NCI-H524 (cell line): ENCODE measurements around the gene FTH1.
A peak's percentile ranks its signal among the peaks of the same experiment; 100 is the strongest.
"Not testable (repeated sequence)": the region's sequence is repeated elsewhere in the genome, so short reads cannot be mapped to it uniquely, and the experiment has no call there.

Experiments used
- DNase-seq, 2 experiments: peaks; one replicate each; lab custom pipeline; 2025; lab: John Stamatoyannopoulos, UW

The FTH1 gene

DNA sequence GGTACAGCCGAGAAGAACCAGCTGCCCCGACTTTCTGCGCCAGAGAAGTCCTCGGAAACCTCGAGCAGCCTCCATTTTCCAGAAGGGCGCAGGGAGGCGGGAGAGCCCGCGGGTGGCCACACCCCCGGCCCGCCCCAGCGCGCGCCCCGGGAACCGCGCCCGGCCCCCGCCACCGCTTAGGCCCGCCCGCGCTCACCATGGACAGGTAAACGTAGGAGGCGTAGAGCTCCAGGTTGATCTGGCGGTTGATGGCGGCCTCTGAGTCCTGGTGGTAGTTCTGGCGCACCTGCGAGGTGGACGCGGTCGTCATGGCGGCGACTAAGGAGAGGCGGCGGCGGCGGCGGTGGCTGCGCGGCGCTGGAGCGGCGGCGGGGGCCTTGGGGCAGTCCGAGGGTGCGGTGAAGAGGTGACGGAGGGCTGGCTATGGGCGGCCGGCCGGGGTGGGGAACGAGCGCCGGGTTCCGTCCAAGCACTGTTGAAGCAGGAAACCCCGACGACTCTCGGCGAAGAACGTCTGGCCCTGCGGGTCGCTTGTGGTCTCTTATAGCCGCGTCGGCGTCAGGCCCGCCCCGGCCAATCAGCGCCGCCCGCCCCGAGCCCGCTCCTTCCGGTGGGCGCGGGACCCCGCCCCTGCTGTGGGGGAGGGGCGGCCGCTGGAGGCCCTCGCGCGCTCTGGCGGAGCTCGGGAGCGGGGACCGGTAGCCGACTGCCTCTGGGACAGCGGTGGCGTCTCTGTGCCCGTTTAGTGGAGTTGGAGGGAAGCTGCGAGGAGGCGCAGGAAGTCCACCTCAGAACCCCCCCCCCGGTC lies at the start of gene FTH1:
TSS of gene FTH1 (minus strand) at position 519 of the 808 bp plus-strand sequence. CDS start at position 310, 209 bp downstream.
- DNase-seq = peak; percentile 50 to 86

DNA sequence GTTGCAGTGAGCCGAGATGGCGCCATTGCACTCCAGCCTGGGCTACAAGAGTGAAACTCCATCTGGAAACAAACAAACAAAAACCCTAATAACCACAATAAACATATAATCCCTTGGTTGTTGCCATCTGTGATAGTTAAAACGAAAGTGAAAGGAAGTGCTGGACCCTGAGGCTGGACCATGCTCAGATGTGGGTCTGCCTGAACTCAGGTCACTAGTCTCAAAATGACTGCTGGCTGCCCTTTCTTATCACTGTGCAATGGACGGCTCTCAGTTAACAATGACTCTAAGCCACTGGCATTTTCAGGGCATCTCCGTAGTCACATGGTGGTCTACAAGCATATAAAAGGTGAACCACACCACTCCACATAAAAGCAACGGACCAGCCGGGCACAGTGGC lies 48.2 kb upstream of the FTH1 start:
- DNase-seq = no peak

DNA sequence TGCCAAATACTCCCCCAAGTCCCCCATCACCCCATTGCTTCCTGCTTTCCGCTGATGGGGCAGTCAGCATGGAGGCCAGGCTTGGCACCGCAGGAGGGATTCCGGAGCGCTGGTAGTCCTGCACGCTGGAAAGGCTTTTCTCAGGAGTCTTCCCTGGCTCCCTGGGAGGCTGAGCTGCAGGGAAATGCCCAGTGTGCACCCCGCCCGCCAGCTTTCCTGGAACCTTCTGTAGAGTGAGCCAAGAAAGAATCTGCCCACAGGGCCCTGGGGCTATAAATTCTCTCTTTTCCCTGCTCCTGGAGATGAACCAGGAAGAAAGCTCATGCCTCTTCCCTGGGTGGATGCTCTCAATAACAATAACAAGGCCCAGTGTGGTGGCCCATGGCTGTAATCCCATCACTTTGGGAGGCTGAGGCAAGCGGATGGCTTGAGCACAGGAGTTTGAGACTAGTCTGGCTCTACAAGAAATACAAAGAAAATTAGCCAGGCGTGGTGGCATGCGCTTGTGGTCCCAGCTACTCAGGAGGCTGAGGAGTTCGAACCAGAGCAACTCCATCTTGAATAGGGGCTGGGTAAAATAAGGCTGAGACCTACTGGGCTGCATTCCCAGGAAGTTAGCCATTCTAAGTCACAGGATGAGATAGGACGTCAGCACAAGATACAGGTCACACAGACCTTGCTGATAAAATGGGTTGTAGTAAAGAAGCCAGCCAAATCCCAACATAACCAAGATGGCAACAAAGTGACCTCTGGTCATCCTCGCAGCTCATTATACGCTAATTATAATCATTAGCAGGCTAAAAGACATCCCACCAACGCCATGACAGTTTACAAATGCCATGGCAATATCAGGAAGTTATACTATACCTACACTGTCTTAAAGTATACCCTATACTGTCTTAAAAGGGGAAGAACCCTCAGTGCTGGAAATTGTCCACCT lies 46.4 kb upstream of the FTH1 start:
- DNase-seq = no peak

DNA sequence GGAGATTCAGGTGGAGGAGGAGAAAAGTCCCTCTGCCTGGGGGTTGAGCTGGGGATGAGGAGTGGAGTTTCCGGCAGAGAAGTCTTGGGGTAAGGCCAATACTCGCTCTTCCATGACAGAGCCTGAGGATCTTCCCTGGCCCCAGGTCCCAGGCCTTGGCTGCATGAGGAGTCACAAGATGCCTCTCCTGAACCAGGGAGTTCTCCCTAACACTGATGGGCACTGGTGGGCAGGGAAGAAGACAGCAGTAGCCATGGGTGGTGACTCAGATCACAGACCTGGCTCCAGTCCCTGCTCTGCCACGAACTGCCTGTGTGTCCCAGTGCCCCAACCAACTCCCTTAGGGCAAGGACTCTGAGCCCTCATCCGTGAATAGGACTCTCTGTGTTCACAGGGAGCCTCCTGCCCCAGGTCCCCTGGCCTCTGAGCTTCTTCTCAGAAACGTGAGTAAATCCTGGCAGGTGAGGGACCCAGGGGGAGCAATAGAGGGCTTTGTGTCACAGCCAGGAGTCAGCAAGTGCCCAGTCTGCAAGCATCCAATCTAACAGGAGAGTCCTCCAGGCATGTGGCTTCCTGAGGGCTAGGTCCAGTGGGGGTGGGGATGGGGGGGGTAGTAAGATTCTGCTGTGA lies 45.5 kb upstream of the FTH1 start:
- DNase-seq = no peak

DNA sequence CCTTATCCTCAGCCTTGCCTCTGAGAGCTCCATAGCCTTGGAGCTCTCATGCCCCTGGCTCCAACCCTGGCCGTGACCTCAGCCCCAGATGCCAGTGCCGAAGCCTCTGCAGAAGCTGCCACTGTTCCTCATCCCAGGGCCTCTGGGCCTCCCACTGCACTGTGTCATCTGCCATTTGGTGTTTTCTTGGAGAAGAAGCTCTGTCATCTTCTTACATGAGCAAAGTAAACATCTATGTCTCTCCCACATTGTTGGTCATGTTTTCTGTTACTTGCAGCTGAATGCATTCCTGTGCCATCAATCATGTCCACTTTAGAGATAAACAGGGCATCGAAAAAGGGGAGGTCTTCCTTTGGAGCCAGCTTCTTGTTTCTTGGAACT lies 45.0 kb upstream of the FTH1 start:
- no peak for DNase-seq

DNA sequence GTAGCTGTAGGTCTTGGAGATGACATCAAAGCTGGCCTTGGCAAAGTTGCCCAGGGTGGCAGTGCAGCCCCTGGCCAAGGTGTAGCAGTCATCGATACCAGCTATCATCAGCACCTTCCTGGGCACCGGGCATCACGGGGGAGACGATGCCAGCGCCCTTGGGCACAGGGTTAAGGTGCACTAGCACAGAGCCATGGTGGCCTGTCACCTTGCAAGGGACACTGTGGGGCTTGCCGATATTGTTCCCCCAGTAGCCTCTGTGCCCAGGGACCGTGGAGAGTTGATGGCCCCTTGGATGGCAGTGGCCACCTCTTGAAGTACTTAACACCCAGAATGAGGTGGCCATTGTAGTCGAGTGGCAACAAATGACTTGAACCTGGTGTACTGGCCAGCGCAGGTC lies 44.4 kb upstream of the FTH1 start:
- no peak for DNase-seq

DNA sequence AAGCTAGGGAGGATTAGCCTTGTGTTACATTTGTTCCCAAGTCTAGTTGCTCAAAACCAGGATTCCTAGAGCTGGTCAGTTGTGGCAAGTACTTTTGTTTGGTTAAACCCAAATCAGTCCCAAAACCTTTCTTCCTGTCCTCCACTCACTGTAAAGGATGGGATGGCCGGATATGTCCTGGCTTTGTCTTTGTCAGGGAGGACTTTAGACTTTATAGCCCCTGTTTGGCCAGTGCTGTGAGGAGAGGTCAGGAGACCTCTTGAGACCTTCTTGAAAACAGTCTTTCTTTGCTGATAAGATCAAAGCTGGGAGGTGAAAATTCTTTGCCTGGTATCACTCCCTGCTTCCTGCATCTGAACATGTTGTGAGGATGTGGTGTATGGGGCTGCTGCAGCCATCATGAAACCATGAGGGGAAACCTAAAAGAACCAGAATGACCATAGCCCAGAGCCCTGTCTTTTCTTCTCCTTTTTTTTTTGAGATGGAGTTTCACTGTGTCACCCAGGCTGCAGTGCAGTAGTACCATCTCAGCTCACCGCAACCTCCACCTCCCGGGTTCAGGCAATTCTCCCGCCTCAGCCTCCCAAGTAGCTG lies 43.6 kb upstream of the FTH1 start:
- DNase-seq = no peak

DNA sequence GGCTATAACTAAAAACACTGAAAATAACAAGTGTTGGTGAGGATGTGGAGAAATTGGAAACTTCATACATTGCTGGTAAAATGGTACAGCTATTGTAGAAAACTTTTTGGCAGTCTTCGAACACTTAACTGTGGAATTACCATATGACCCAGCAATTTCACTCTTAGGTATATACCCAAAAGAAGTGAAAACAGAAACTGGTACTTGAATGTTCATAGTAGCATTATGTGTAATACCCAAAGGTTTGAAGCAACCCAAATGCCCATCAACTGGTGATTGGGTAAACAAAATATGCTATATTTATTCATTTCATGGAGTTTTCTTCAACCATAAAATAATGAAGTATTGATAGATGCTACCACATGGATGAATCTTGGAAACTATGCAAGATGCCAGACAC lies 40.8 kb upstream of the FTH1 start:
- no peak for DNase-seq

DNA sequence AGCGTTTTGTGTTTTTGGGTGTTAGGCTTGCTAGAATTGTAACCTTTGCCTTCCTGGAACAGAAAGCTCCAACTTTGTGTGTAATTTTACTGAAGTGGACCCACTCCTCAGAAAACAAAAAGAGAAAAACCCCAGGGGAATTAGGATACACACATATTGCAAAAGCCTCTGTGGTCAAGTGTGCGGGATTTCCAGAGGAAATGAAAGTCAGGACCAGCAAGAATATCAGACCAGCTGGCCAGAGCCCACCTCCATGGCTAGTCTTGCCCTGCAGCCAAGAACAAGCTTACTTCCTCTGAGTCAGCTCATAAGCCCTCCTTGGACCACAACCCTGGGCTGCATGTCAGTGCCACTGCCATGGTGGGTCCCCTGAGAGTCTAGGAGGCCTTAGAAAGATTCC lies 37.0 kb upstream of the FTH1 start:
- no peak for DNase-seq

DNA sequence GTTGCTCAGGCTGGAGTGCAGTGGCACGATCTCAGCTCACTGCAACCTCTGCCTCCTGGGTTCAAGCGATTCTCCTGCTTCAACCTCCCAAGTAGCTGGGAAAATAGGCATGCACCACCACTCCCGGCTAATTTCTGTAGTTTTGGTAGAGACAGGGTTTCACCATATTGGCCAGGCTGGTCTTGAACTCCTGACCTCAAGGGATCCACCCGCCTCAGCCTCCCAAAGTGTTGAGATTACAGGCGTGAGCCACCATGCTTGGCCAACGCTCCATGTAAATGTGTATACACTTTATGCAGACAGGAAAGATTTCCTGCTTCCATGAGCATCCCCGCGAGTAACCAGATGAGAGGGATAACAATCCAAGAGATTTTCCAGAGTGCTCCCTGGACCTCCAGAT lies 34.8 kb upstream of the FTH1 start:
- DNase-seq = not testable (repeated sequence)

DNA sequence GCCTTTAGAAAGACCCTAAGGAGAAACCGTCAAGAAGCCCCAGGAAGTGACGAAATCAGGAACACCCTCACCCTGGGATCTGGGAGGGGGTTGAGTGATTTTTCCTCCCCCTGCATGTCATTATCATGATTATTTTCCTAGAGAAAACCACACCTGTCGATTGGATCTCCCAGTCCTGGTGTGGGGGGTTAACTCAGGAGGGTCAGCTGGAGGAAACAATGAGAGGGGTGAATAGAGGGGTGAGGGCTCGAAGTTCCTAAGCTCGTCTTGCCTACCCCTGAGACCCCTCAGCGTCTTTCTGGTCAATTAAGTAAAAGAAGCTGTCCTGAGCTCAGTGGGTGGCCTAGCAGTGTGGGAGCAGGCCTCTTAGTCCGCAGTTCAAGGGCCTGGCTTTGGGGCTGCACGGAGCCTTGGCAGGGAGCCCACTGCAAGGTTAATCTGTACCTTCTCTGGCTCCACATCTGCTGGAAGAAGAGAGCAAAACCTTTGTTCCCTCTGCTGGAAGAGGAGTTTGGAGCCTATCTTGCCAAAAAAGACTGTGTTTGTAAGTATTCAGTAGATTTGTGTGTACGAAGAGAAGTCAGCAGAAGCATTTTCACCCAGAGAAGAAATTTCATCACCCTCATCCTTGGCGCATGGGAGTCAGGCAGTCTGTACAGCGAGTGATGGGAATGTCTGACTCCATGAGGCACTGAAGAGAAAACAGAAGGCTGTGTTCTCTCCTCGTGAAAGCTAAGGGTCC lies 34.2 kb upstream of the FTH1 start:
- DNase-seq = peak in 1 of 2 experiments; percentile 14

DNA sequence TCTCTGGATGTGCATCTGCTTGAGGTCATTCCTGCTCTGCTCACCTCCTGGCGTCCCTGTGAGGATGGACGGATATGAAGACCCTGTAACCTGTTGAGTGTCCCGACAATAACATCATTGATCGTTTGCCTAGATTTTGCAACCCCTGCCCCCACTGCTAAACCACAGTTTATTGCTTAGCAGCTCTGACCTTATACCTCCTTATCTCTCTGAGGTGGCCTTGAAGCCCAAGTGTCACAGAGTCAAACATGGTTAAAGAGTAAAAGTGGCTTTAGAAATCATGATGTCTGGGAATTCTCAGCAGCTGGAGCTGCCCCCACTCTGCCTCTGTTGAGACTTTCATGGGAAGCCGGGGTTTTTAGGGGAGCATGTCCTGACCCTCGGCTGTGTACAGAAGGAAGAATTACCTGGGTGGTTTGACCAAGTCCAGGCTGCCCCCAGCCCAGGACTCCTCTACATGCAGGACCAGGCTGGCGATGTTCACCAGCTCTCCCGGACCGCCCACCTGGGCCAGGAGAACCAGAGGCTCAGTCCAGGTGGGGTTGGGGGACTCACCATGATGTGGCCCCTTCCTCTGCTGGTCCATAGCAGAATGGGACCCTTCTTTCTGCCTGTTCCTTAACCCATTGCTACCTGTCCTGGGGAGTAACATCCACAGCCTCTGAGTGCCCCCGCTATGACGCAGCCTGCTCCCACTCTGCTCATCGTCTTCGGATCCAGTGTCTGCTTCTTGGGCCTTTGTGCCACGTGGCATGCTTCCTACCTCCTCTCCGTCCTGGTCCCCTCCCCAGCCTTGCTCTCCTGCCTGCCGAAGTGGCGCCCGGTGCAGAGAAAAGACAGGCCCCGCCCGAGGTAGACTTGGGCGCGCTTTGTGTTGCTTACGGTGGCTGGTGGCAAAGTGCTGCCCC lies 33.4 kb upstream of the FTH1 start:
- no peak for DNase-seq

DNA sequence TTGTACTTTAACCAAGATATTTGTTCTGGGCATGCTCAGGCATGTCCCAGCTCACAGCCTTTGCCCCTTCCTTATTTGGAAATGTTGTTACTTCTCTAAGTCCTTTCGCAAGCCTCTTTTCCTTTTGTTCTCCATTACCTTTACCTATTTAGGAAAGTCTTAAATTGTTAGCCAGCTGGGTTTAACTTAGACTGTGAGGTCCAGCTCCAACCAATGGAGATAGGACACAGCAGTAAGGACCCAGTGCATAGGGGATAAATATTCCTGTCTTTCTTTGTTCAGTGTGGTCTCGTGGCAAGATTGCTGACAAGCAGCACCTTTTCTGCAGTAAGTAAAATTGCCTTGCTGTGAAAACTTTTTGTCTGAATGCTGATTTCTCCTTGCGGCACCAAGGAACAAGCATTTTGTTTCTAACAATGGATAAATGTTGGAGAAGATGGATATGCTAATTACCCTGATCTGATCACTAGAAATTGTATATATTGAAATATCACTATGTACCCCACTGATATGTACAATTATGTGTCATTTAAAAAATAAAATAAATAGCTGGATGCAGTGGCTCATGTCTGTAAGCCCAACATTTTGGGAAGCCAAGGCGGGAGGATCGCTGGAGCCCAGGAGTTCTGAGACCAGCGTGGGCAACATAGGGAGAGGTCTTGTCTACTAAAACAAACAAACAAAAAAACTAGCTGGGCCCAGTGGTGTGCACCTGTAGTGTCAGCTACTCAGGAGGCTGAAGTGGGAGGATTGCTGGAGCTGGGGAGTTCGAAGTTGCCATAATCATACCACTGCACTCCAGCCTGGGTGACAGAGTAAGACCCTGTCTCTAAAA lies 31.9 kb upstream of the FTH1 start:
- no peak for DNase-seq

DNA sequence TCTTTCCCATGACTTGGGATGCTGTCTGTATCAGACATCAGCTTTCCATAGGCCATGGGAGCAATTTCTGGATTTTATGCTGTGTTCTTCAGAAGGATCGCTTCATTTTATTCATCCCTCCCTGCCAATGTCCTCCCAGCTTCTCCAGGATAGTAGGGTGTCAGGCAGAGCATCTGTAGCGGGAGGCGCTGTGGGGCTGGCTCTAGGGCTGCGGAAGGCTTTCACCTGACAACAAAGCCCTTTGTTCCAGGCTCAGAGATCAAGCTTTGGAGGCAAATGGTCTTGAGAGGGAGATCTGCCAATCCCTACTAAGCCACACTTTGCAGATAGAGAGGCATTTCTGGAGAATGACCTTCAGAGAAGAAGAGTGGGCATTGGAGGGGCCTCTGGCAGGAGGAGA lies 29.5 kb upstream of the FTH1 start:
- DNase-seq = no peak

DNA sequence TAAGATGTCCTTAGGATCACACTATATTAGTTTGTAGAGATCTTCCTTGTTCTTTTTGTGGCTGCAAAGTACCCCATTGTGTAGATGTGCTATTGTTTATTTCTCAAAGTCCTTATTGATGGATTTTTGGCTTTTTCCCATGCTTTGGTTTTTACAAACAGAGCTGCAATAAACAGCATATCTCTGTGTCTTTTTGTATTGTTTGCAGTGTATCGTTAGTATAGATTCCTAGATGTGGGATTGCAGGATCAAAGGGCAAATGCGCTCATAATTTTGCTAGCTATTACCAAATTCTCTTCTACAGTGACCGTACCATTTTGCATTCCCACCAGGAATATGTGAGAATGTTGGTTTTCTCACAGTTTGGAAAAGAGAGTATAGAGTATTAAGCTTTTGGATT lies 27.5 kb upstream of the FTH1 start:
- DNase-seq = no peak

DNA sequence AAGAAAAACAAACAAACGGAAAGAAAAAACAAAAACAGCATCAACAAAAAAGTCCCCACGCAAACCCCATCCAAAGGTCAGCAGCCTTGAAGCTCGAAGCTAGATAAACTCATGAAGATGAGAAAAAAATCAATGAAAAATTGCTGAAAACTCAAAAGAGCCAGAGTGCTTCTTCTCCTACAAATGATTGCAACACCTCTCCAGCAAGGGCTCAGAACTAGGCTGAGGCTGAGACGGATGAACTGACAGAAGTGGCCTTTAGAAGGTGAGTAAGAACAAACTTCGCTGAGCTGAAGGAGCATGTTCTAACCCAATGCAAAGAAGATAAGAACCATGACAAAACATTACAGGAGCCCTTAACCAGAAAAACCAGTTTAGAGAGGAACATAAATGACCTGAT lies 18.4 kb upstream of the FTH1 start:
- DNase-seq = no peak

DNA sequence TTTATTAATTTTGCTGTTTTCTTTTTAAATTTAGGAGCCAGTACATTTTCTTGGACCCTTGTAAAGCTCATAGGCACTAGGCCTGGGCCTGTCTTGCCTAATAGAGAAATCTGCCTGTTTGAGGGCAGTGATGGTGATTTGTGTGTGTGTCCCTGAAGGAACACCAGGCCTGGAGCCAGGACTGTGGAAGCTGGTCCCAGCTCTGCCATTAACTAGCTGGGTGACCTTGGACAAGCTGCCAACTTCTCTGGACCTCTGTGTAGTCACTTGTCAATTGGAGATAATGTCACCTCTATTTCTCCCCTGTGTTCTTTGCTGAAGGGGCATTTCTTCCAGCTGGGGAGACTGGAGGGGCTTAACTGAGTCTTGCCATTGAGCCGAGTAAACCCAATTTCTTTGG lies 16.0 kb upstream of the FTH1 start:
- DNase-seq = no peak

DNA sequence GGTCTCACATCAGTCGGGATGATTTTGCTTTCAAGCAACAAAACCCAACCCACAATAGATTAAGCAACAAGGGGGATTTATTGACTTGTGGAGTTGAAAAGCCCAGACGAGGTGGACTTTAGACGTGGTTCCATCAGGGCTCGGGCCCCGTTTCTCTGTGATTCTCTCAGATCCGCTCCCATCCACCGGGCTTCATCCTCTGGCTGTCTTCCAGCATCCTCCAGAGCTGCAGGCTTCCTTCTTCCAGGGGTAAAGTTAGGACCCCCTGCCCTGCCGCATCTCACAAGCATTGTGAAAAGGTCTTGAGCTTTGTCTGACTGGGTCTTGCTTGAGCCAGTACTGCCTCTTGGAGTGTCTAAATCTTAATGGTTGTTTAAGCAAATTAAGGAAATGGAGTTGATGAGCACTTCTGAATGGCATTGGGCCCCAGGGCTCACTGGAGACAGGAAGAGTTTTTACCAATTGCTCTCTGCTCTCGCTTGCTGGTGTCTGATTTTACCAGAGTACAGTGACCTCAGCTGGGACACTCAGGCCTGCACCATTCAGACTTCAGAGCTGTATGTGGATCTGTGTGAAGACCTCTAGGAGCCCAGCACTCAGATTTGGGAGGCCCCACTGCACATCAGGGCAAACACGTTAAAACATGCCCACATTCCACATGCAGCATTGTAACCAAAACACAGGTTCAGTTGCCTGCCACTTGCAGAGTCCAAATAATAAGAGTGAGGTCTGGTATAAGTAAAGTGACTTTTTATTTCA lies 13.5 kb upstream of the FTH1 start:
- DNase-seq = no peak
